COR-L47 (cell line): ENCODE data around the gene PAGE2.
"Not testable (repeated sequence)": the region's sequence is repeated elsewhere in the genome, so short reads cannot be mapped to it uniquely, and the experiment has no call there.

ENCODE experiments used
- DNase-seq: peaks from one replicate; lab custom pipeline; 2025; lab: John Stamatoyannopoulos, UW

Gene PAGE2

GRCh38 chrX:55123900-55124299, 35.1 kb downstream of the PAGE2 start:
- no peak for DNase-seq

- no peak for DNase-seq
Measured at GRCh38 chrX:55127692-55128091, 38.9 kb downstream of the PAGE2 start.

GRCh38 chrX:55129361-55129760, 40.5 kb downstream of the PAGE2 start:
- DNase-seq: no peak

- DNase-seq: no peak
Measured at GRCh38 chrX:55130481-55130880, 41.7 kb downstream of the PAGE2 start.

- DNase-seq: no peak
Measured at GRCh38 chrX:55132416-55132815, 43.6 kb downstream of the PAGE2 start.

GRCh38 chrX:55135171-55135570, 46.4 kb downstream of the PAGE2 start:
- DNase-seq: no peak

GRCh38 chrX:55140800-55141199, 52.0 kb downstream of the PAGE2 start:
- not testable (repeated sequence) for DNase-seq
